Medulla oblongata (tissue), 1 donor: ENCODE results near the gene CYP27B1.

Experiments
- DNase-seq: peaks from one replicate; pipeline ENCODE4 v3.0.0-alpha.2; 2015; ENCODE audit errors: extremely low spot score

Gene CYP27B1

GRCh38 chr12:57735952-57736740 is 30.7 kb downstream of the CYP27B1 start:
- DNase-seq, result peak; percentile 42

GRCh38 chr12:57735198-57735855 is 31.6 kb downstream of the CYP27B1 start:
- DNase-seq, result no peak

GRCh38 chr12:57734591-57734990 is 32.3 kb downstream of the CYP27B1 start:
- no peak for DNase-seq

- DNase-seq, result no peak
Measured at GRCh38 chr12:57733928-57734327, 33.0 kb downstream of the CYP27B1 start.

GRCh38 chr12:57732726-57733593 is 33.9 kb downstream of the CYP27B1 start:
- no peak for DNase-seq

GRCh38 chr12:57732270-57732669 is 34.6 kb downstream of the CYP27B1 start:
- no peak for DNase-seq

- no peak for DNase-seq
Measured at GRCh38 chr12:57731411-57732080, 35.3 kb downstream of the CYP27B1 start.

GRCh38 chr12:57730336-57731067 is 36.4 kb downstream of the CYP27B1 start:
- no peak for DNase-seq

GRCh38 chr12:57729321-57729844 is 37.5 kb downstream of the CYP27B1 start:
- DNase-seq, result no peak

GRCh38 chr12:57727758-57728395 is 39.0 kb downstream of the CYP27B1 start:
- DNase-seq, result no peak

- no peak for DNase-seq
Measured at GRCh38 chr12:57726884-57727757, 39.8 kb downstream of the CYP27B1 start.

GRCh38 chr12:57726151-57726883 is 40.6 kb downstream of the CYP27B1 start:
- DNase-seq, result peak; percentile 58

- DNase-seq, result no peak
Measured at GRCh38 chr12:57725851-57726150, 41.1 kb downstream of the CYP27B1 start.

GRCh38 chr12:57724936-57725740 is 41.7 kb downstream of the CYP27B1 start:
- DNase-seq, result no peak

- no peak for DNase-seq
Measured at GRCh38 chr12:57724003-57724935, 42.6 kb downstream of the CYP27B1 start.

- no peak for DNase-seq
Measured at GRCh38 chr12:57723630-57723962, 43.3 kb downstream of the CYP27B1 start.
